Measurements from ENCODE around the gene GABRQ.

The GABRQ gene

GRCh38 chrX:152637649-152638442 is at the start of gene GABRQ:
TSS of gene GABRQ (plus strand) at chrX:152637895. CDS start at chrX:152638203, 308 bp downstream.
- Histone ChIP-seq H3K4me1 (ENCODE audit: control insufficient read depth in 5 of 5, insufficient read depth in 5 of 5, low read length in 5 of 5) (peaks cover 0 to 4% (median 3%) of the 10 kb centered on the region in 5 donors), H3K27ac (ENCODE audit: low read depth, low read length) (no peak within 1 kb of the TSS), H3K9me3 (ENCODE audit: control insufficient read depth in 5 of 5, low read length in 5 of 5) (no peaks in the 10 kb centered on the region), H3K36me3 (ENCODE audit: control insufficient read depth in 5 of 5, insufficient read depth in 5 of 5, low read length in 5 of 5) (no peaks in the 10 kb centered on the region), H3K27me3 (ENCODE audit: control insufficient read depth in 5 of 5, insufficient read depth in 4 of 5, low read length in 5 of 5) (peaks cover 8 to 44% (median 43%) of the 10 kb centered on the region in 5 donors), H3K9ac (ENCODE audit: low read length in 5 of 5) (no peak within 1 kb of the TSS), H3K4me3 (ENCODE audit: low read depth in 1 of 5, low read length in 5 of 5) (no peak within 1 kb of the TSS)

- Histone ChIP-seq H3K4me3 (ENCODE audit: low read depth in 1 of 5, low read length in 5 of 5) (no peak overlapping the region), H3K9me3 (ENCODE audit: control insufficient read depth in 5 of 5, low read length in 5 of 5) (no peaks in the 10 kb centered on the region), H3K27ac (ENCODE audit: low read depth, low read length) (no peak overlapping the region), H3K9ac (ENCODE audit: low read length in 5 of 5) (no peak overlapping the region), H3K4me1 (ENCODE audit: control insufficient read depth in 5 of 5, insufficient read depth in 5 of 5, low read length in 5 of 5) (no peaks in the 10 kb centered on the region), H3K36me3 (ENCODE audit: control insufficient read depth in 5 of 5, insufficient read depth in 5 of 5, low read length in 5 of 5) (no peaks in the 10 kb centered on the region), H3K27me3 (ENCODE audit: control insufficient read depth in 5 of 5, insufficient read depth in 4 of 5, low read length in 5 of 5) (no peaks in the 10 kb centered on the region)
Measured at GRCh38 chrX:152588206-152588605, 49.5 kb upstream of the GABRQ start.

GRCh38 chrX:152600853-152601633 is 36.7 kb upstream of the GABRQ start:
- H3K4me3 ChIP-seq (ENCODE audit: low read depth in 1 of 5, low read length in 5 of 5) = no peak overlapping the region

GRCh38 chrX:152601848-152602616 is 35.7 kb upstream of the GABRQ start:
- no peaks in the 10 kb centered on the region for H3K36me3 ChIP-seq (ENCODE audit: control insufficient read depth in 5 of 5, insufficient read depth in 5 of 5, low read length in 5 of 5)
- H3K4me3 ChIP-seq (ENCODE audit: low read depth in 1 of 5, low read length in 5 of 5) = no peak overlapping the region
- no peak overlapping the region for H3K9ac ChIP-seq (ENCODE audit: low read length in 5 of 5)
- H3K27ac ChIP-seq (ENCODE audit: low read depth, low read length) = no peak overlapping the region
- H3K27me3 ChIP-seq (ENCODE audit: control insufficient read depth in 5 of 5, insufficient read depth in 4 of 5, low read length in 5 of 5) = peaks cover 0 to 19% (median 5%) of the 10 kb centered on the region in 5 donors
- no peaks in the 10 kb centered on the region for H3K9me3 ChIP-seq (ENCODE audit: control insufficient read depth in 5 of 5, low read length in 5 of 5)
- H3K4me1 ChIP-seq (ENCODE audit: control insufficient read depth in 5 of 5, insufficient read depth in 5 of 5, low read length in 5 of 5) = no peaks in the 10 kb centered on the region

More at GRCh38 chrX:152600853-152601633, 36.7 kb upstream of the GABRQ start:
- H3K36me3 ChIP-seq (ENCODE audit: control insufficient read depth in 5 of 5, insufficient read depth in 5 of 5, low read length in 5 of 5) = no peaks in the 10 kb centered on the region
- no peaks in the 10 kb centered on the region for H3K9me3 ChIP-seq (ENCODE audit: control insufficient read depth in 5 of 5, low read length in 5 of 5)
- no peaks in the 10 kb centered on the region for H3K4me1 ChIP-seq (ENCODE audit: control insufficient read depth in 5 of 5, insufficient read depth in 5 of 5, low read length in 5 of 5)
- H3K27ac ChIP-seq (ENCODE audit: low read depth, low read length) = no peak overlapping the region
- no peak overlapping the region for H3K9ac ChIP-seq (ENCODE audit: low read length in 5 of 5)
- H3K27me3 ChIP-seq (ENCODE audit: control insufficient read depth in 5 of 5, insufficient read depth in 4 of 5, low read length in 5 of 5) = peaks cover 0 to 19% (median 5%) of the 10 kb centered on the region in 5 donors

GRCh38 chrX:152614791-152615190 is 22.9 kb upstream of the GABRQ start:
- Histone ChIP-seq H3K27me3 (ENCODE audit: control insufficient read depth in 5 of 5, insufficient read depth in 4 of 5, low read length in 5 of 5) (peaks cover 0 to 6% (median 3%) of the 10 kb centered on the region in 5 donors), H3K27ac (ENCODE audit: low read depth, low read length) (no peak overlapping the region), H3K9ac (ENCODE audit: low read length in 5 of 5) (no peak overlapping the region), H3K4me1 (ENCODE audit: control insufficient read depth in 5 of 5, insufficient read depth in 5 of 5, low read length in 5 of 5) (no peaks in the 10 kb centered on the region), H3K9me3 (ENCODE audit: control insufficient read depth in 5 of 5, low read length in 5 of 5) (no peaks in the 10 kb centered on the region), H3K4me3 (ENCODE audit: low read depth in 1 of 5, low read length in 5 of 5) (no peak overlapping the region), H3K36me3 (ENCODE audit: control insufficient read depth in 5 of 5, insufficient read depth in 5 of 5, low read length in 5 of 5) (no peaks in the 10 kb centered on the region)

GRCh38 chrX:152619897-152620296 is 17.8 kb upstream of the GABRQ start:
- Histone ChIP-seq H3K27me3 (ENCODE audit: control insufficient read depth in 5 of 5, insufficient read depth in 4 of 5, low read length in 5 of 5) (peaks cover 0 to 6% (median 3%) of the 10 kb centered on the region in 5 donors), H3K36me3 (ENCODE audit: control insufficient read depth in 5 of 5, insufficient read depth in 5 of 5, low read length in 5 of 5) (no peaks in the 10 kb centered on the region), H3K4me1 (ENCODE audit: control insufficient read depth in 5 of 5, insufficient read depth in 5 of 5, low read length in 5 of 5) (no peaks in the 10 kb centered on the region), H3K9me3 (ENCODE audit: control insufficient read depth in 5 of 5, low read length in 5 of 5) (no peaks in the 10 kb centered on the region), H3K4me3 (ENCODE audit: low read depth in 1 of 5, low read length in 5 of 5) (no peak overlapping the region), H3K27ac (ENCODE audit: low read depth, low read length) (no peak overlapping the region), H3K9ac (ENCODE audit: low read length in 5 of 5) (no peak overlapping the region)

- no peak overlapping the region for H3K27ac ChIP-seq (ENCODE audit: low read depth, low read length)
- no peak overlapping the region for H3K9ac ChIP-seq (ENCODE audit: low read length in 5 of 5)
- no peak overlapping the region for H3K4me3 ChIP-seq (ENCODE audit: low read depth in 1 of 5, low read length in 5 of 5)
- H3K27me3 ChIP-seq (ENCODE audit: control insufficient read depth in 5 of 5, insufficient read depth in 4 of 5, low read length in 5 of 5) = peaks cover 0 to 17% (median 10%) of the 10 kb centered on the region in 5 donors
- H3K36me3 ChIP-seq (ENCODE audit: control insufficient read depth in 5 of 5, insufficient read depth in 5 of 5, low read length in 5 of 5) = no peaks in the 10 kb centered on the region
- H3K9me3 ChIP-seq (ENCODE audit: control insufficient read depth in 5 of 5, low read length in 5 of 5) = no peaks in the 10 kb centered on the region
- peaks cover 0 to 2% (median 0%) of the 10 kb centered on the region in 5 donors for H3K4me1 ChIP-seq (ENCODE audit: control insufficient read depth in 5 of 5, insufficient read depth in 5 of 5, low read length in 5 of 5)
Measured at GRCh38 chrX:152632445-152633097, 5.1 kb upstream of the GABRQ start.

- no peak overlapping the region for H3K9ac ChIP-seq (ENCODE audit: low read length in 5 of 5)
- H3K9me3 ChIP-seq (ENCODE audit: control insufficient read depth in 5 of 5, low read length in 5 of 5) = no peaks in the 10 kb centered on the region
- H3K4me1 ChIP-seq (ENCODE audit: control insufficient read depth in 5 of 5, insufficient read depth in 5 of 5, low read length in 5 of 5) = peaks cover 0 to 4% (median 3%) of the 10 kb centered on the region in 5 donors
- no peaks in the 10 kb centered on the region for H3K36me3 ChIP-seq (ENCODE audit: control insufficient read depth in 5 of 5, insufficient read depth in 5 of 5, low read length in 5 of 5)
- no peak overlapping the region for H3K27ac ChIP-seq (ENCODE audit: low read depth, low read length)
- peaks cover 8 to 41% (median 35%) of the 10 kb centered on the region in 5 donors for H3K27me3 ChIP-seq (ENCODE audit: control insufficient read depth in 5 of 5, insufficient read depth in 4 of 5, low read length in 5 of 5)
- H3K4me3 ChIP-seq (ENCODE audit: low read depth in 1 of 5, low read length in 5 of 5) = no peak overlapping the region
Measured at GRCh38 chrX:152635941-152636340, 1.8 kb upstream of the GABRQ start.

GRCh38 chrX:152638443-152638904 is 779 bp downstream of the GABRQ start:
- Histone ChIP-seq H3K9me3 (ENCODE audit: control insufficient read depth in 5 of 5, low read length in 5 of 5) (no peaks in the 10 kb centered on the region), H3K27ac (ENCODE audit: low read depth, low read length) (no peak overlapping the region), H3K4me1 (ENCODE audit: control insufficient read depth in 5 of 5, insufficient read depth in 5 of 5, low read length in 5 of 5) (peaks cover 0 to 4% (median 3%) of the 10 kb centered on the region in 5 donors), H3K9ac (ENCODE audit: low read length in 5 of 5) (no peak overlapping the region), H3K4me3 (ENCODE audit: low read depth in 1 of 5, low read length in 5 of 5) (no peak overlapping the region), H3K36me3 (ENCODE audit: control insufficient read depth in 5 of 5, insufficient read depth in 5 of 5, low read length in 5 of 5) (no peaks in the 10 kb centered on the region), H3K27me3 (ENCODE audit: control insufficient read depth in 5 of 5, insufficient read depth in 4 of 5, low read length in 5 of 5) (peaks cover 8 to 44% (median 43%) of the 10 kb centered on the region in 5 donors)
